ENCODE data around the gene GLT1D1.

GLT1D1 gene

GRCh38 chr12:128947209-128947608, 93.9 kb downstream of the GLT1D1 start:
- no peak for DNase-seq (ENCODE audit: low read depth in 1 of 2, low spot score in 1 of 2)
- in situ Hi-C loops (cut with HindIII; ENCODE audit: low pct_unique_long_range_greater_than_20kb, low sequenced_read_pairs): no loop called here
- no peak for TF ChIP-seq JUND (IDR thresholded peaks at IDR 0.05; ENCODE audit: low read depth)

DNA sequence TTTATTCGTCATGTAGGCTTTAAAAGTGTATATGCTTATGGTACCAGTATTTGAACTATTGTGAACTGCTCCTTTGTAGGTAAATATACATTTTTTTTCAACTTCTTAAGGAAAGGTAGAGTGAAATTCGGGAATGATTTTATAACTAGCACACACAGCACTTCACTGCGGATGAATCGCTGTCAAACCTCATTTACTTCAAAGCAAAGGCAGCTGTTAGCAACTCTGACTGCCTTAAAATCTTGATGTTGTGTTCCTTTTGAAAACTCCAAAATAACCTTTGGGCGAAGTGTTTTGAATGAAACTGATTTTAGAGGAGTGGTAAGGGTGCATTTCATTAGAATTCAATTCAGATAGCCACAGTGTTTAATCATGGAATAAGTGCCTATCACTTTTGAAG, 95.8 kb downstream of the GLT1D1 start:
- in situ Hi-C loops (cut with HindIII; ENCODE audit: low pct_unique_long_range_greater_than_20kb, low sequenced_read_pairs): no loop called here
- no peak for TF ChIP-seq JUND (IDR thresholded peaks at IDR 0.05; ENCODE audit: low read depth)
- DNase-seq (ENCODE audit: low read depth in 1 of 2, low spot score in 1 of 2): no peak

DNA sequence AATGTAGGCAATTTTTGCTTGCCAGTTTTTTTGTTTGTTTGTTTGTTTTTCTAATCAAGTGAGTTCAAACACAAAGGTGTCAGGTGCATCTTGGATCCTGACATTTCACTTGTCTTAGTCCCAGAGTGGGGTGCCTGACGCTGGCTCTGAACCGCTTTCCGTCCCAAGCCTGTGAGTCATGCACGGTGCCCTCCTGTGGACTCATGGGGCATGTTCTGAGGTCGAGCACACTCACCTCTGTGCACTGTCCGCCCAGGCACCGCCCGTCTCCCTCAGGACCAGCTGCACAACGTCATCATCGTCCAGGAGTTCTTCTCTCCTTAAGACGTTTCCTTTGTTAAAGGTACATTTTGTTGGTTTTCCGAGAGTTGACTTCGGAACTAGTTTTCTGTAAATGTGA, 98.2 kb downstream of the GLT1D1 start:
- no peak for DNase-seq (ENCODE audit: low read depth in 1 of 2, low spot score in 1 of 2)
- no peak for TF ChIP-seq JUND (IDR thresholded peaks at IDR 0.05; ENCODE audit: low read depth)
- in situ Hi-C loops (cut with HindIII; ENCODE audit: low pct_unique_long_range_greater_than_20kb, low sequenced_read_pairs): no loop called here

DNA sequence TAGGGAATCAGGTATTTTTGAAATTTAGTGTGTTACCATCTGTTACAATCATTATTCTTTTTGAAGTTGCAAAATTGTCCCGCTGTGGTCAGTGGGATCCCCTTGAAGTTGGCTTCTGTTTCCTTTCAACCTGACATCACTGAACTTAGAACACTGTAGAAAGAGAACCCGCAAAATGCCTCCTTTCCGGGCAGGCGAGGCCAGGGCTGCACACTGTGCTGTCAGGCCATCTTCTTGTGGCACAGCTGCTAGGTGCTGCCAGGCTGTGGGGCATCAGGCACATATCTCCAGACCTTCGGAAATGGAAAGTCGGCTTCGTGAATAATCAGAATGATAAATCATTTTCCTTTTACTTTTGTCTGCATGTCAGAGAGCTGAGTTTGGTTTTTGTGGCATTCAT, 103.5 kb downstream of the GLT1D1 start:
- TF ChIP-seq JUND (IDR thresholded peaks at IDR 0.05; ENCODE audit: low read depth): no peak
- in situ Hi-C loops (cut with HindIII; ENCODE audit: low pct_unique_long_range_greater_than_20kb, low sequenced_read_pairs): no loop called here
- no peak for DNase-seq (ENCODE audit: low read depth in 1 of 2, low spot score in 1 of 2)

- DNase-seq (ENCODE audit: low read depth in 1 of 2, low spot score in 1 of 2): no peak
- no peak for TF ChIP-seq JUND (IDR thresholded peaks at IDR 0.05; ENCODE audit: low read depth)
- in situ Hi-C loops (cut with HindIII; ENCODE audit: low pct_unique_long_range_greater_than_20kb, low sequenced_read_pairs): no loop called here
Observed at GRCh38 chr12:128959901-128960300, 106.6 kb downstream of the GLT1D1 start.

- TF ChIP-seq JUND (IDR thresholded peaks at IDR 0.05; ENCODE audit: low read depth): no peak
Observed at GRCh38 chr12:128961308-128961902, 108.1 kb downstream of the GLT1D1 start.

DNA sequence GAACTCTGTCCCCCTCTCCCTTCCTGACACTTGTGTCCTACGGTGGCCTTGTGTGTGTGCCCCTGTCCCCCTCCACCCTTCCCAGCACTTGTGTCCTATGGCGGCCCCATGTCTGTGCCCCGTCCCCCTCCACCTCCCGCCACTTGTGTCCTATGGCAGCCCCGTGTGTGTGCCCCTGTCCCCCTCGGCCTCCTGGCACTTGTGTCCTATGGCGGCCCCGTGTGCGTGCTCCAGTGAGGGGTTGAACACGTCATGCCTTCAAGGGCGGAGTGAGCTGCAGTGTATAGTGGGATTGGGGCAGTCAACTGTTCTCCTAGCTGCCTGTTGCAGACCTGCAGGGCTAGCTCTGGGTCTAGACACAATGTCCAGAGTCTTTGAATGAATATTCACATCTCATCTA, 108.7 kb downstream of the GLT1D1 start:
- no peak for TF ChIP-seq JUND (IDR thresholded peaks at IDR 0.05; ENCODE audit: low read depth)
- in situ Hi-C loops (cut with HindIII; ENCODE audit: low pct_unique_long_range_greater_than_20kb, low sequenced_read_pairs): no loop called here
- no peak for DNase-seq (ENCODE audit: low read depth in 1 of 2, low spot score in 1 of 2)

More at GRCh38 chr12:128961308-128961902, 108.1 kb downstream of the GLT1D1 start:
- peak in 1 of 2 experiments; percentile 30 for DNase-seq (ENCODE audit: low read depth in 1 of 2, low spot score in 1 of 2)
- in situ Hi-C loops (cut with HindIII; ENCODE audit: low pct_unique_long_range_greater_than_20kb, low sequenced_read_pairs): no loop called here

DNA sequence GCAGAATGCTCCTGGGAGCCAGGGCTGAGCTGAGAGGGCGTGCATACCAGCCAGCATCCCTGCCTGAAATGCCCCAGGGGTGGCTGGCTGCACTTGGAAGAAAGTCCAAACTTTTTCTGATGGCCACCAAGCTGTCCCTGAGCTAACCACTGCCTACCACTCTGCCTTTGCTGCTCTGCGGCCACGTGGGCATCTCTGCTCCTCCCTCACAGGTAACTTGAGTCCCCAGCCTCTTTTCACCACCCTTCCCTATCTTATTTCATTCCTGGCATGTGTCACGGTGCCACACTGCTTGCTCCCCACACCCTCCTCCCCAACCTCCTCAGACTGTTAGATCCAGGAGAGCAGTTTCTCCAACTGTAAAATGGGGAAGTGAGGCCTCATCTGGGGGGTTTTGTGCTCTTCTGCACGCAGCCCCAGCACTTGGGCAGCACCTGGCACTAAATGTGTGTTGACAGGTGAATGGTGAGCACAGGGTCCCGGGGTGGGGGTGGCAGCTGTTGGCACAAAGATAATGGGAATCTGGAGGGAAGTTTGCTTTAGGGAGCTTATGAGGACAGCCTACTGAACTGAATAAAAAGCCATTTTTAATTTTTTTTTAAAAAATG, 113.0 kb downstream of the GLT1D1 start:
- in situ Hi-C loops (cut with HindIII; ENCODE audit: low pct_unique_long_range_greater_than_20kb, low sequenced_read_pairs): no loop called here
- no peak for DNase-seq (ENCODE audit: low read depth in 1 of 2, low spot score in 1 of 2)
- no peak for TF ChIP-seq JUND (IDR thresholded peaks at IDR 0.05; ENCODE audit: low read depth)

GRCh38 chr12:128968668-128969067, 115.4 kb downstream of the GLT1D1 start:
- DNase-seq (ENCODE audit: low read depth in 1 of 2, low spot score in 1 of 2): no peak
- no peak for TF ChIP-seq JUND (IDR thresholded peaks at IDR 0.05; ENCODE audit: low read depth)
- in situ Hi-C loops (cut with HindIII; ENCODE audit: low pct_unique_long_range_greater_than_20kb, low sequenced_read_pairs): no loop called here

DNA sequence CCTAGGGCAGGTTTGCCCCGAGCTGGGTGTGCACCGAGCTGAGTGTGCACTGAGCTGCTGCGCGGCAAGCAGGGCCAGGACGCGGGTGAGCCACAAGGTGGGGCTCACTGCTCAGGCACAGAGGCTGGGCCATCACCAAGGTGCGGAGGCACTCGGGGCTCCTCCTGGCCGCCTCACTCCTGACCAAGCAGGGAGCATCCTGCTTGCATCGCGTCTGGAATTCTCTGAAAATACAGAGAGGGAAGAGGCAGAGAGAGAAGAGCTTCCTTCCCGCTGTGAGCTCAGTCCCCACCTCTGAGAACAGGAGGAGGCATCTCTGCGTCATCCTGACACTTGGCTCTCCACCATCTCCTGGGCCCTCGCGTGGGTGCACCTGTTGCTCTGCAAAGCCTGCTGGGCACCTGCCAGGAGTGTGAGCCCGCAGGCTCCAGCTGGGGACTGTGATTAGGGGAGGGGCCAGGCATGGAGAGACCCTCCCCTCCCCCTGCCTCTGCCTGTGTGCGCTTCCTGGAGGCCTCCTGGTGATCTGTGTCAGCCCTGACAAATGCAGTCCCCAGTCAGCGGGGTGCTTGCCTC, 116.3 kb downstream of the GLT1D1 start:
- no peak for TF ChIP-seq JUND (IDR thresholded peaks at IDR 0.05; ENCODE audit: low read depth)
- DNase-seq (ENCODE audit: low read depth in 1 of 2, low spot score in 1 of 2): peak; percentile 63 to 74
- in situ Hi-C loops (cut with HindIII; ENCODE audit: low pct_unique_long_range_greater_than_20kb, low sequenced_read_pairs): no loop called here

GRCh38 chr12:128970110-128970509, 116.8 kb downstream of the GLT1D1 start:
- DNase-seq (ENCODE audit: low read depth in 1 of 2, low spot score in 1 of 2): no peak
- in situ Hi-C loops (cut with HindIII; ENCODE audit: low pct_unique_long_range_greater_than_20kb, low sequenced_read_pairs): no loop called here
- TF ChIP-seq JUND (IDR thresholded peaks at IDR 0.05; ENCODE audit: low read depth): no peak

- in situ Hi-C loops (cut with HindIII; ENCODE audit: low pct_unique_long_range_greater_than_20kb, low sequenced_read_pairs): no loop called here
- no peak for DNase-seq (ENCODE audit: low read depth in 1 of 2, low spot score in 1 of 2)
- no peak for TF ChIP-seq JUND (IDR thresholded peaks at IDR 0.05; ENCODE audit: low read depth)
Observed at GRCh38 chr12:128970941-128971340, 117.7 kb downstream of the GLT1D1 start.

- DNase-seq (ENCODE audit: low read depth in 1 of 2, low spot score in 1 of 2): no peak
- in situ Hi-C loops (cut with HindIII; ENCODE audit: low pct_unique_long_range_greater_than_20kb, low sequenced_read_pairs): no loop called here
- no peak for TF ChIP-seq JUND (IDR thresholded peaks at IDR 0.05; ENCODE audit: low read depth)
Observed at GRCh38 chr12:128971802-128972201, 118.5 kb downstream of the GLT1D1 start.
